Measurements from ENCODE around the gene ZC3H7B. TPM values are rescaled to one million over a fixed set of nuclear protein-coding genes. Genes with fewer than 3 reads are reported as not detected.

The ZC3H7B gene
- total RNA-seq, 1 donor = 11.3 TPM

- H3K4me3 ChIP-seq (ENCODE audit: low read length) = no peak overlapping the region
- no peaks in the 10 kb centered on the region for H3K27me3 ChIP-seq (ENCODE audit: insufficient read depth, low read length)
- peaks cover 13% of the 10 kb centered on the region for H3K4me1 ChIP-seq (ENCODE audit: insufficient read depth, low read length)
- no peaks in the 10 kb centered on the region for H3K9me3 ChIP-seq (ENCODE audit: low read depth, low read length)
Measured at GRCh38 chr22:41366323-41367029, 65.2 kb downstream of the ZC3H7B start.

- H3K4me3 ChIP-seq (ENCODE audit: low read length) = no peak overlapping the region
Measured at GRCh38 chr22:41367039-41367679, 65.8 kb downstream of the ZC3H7B start.

DNA sequence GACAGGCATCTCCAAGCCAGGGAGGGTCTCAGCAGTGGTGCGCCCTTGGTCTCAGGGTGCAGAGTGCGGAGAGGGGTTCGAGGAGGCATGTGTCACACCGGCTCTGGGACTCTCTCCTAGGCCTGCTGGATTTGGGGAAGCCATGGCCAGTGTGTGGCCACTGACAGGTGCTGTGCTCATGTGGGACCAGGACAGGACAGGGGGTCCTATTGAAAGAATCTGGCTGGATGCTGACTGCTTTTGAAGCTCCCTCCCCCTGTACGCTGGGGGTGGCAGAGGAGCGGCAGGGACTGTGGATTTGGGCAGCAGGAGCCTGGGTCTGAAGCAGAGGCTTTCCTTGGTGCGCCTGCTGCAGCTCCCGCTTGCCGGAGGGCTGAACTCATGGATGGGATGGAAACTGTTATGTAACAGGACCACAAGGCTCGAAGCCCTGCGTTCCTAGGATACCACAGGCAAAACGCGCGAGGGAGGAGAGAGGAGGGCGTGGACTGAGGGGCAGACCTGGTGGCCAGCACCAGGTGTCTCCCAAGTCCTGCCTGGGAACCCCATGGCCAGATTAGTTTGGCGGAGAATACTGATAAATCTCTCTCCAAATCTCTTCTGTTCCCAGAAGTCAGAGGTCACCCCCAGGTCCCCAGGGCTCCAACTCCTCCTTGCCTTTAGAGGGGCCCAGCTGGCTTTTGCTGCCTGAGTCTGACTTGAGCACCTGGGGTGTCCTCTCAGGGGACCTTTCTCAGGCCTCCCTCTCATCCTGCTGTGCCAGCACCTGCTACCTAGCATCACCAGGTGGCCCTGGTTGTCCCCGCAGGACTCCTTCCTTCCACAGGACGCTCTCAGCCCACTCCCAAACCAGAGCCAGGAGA lies 66.6 kb downstream of the ZC3H7B start:
- Histone ChIP-seq H3K9me3 (ENCODE audit: low read depth, low read length) (no peaks in the 10 kb centered on the region), H3K27me3 (ENCODE audit: insufficient read depth, low read length) (no peaks in the 10 kb centered on the region), H3K4me1 (ENCODE audit: insufficient read depth, low read length) (peaks cover 13% of the 10 kb centered on the region), H3K4me3 (ENCODE audit: low read length) (no peak overlapping the region)

More at GRCh38 chr22:41367039-41367679, 65.8 kb downstream of the ZC3H7B start:
- H3K27me3 ChIP-seq (ENCODE audit: insufficient read depth, low read length) = no peaks in the 10 kb centered on the region
- peaks cover 13% of the 10 kb centered on the region for H3K4me1 ChIP-seq (ENCODE audit: insufficient read depth, low read length)
- H3K9me3 ChIP-seq (ENCODE audit: low read depth, low read length) = no peaks in the 10 kb centered on the region

DNA sequence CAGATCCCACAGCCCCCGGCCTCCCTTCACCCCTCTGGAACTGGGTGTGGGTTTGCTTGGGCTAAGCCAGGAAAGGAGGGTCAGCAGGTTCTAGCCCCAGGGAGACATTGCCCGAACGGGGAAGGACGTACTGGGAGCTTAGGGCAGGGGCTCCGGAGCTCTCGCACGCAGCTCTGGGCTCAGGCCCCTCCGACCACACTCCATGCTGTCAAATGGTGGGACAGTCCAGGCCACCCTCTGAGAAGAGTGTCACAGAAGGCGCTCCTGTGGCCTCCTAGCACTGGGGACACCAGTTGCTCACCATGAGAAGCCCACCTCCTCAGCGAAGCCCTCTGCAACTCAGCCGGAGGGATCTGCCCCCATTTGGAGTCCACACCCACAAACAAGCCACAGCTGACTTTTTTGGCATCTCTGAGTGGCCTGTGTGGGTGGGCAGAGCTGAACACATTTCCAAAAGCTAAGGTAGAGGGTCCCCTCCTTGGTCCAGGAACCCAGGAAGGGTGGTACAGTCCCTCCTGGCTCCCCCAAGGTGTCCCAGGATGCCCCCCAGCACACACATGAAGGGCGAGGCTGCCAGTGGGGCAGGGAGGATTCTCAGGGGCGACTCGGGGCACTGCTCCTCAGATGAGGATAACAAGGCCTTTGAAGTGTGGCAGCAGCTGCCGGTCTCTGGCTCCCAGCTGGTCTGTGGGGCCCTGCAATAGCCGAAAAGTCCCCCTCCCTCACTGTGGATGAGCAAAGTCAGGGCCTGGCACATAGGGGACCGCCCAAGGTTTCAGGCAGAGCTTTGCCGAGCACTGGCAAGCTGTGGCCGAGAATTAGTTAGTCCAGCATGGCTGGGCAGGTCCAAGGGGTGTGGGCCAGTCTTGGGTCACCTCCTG lies 67.5 kb downstream of the ZC3H7B start:
- Histone ChIP-seq H3K27me3 (ENCODE audit: insufficient read depth, low read length) (no peaks in the 10 kb centered on the region), H3K4me3 (ENCODE audit: low read length) (no peak overlapping the region), H3K9me3 (ENCODE audit: low read depth, low read length) (no peaks in the 10 kb centered on the region), H3K4me1 (ENCODE audit: insufficient read depth, low read length) (peaks cover 13% of the 10 kb centered on the region)

- Histone ChIP-seq H3K4me3 (ENCODE audit: low read length) (no peak overlapping the region), H3K27me3 (ENCODE audit: insufficient read depth, low read length) (no peaks in the 10 kb centered on the region), H3K4me1 (ENCODE audit: insufficient read depth, low read length) (peaks cover 13% of the 10 kb centered on the region), H3K9me3 (ENCODE audit: low read depth, low read length) (no peaks in the 10 kb centered on the region)
Measured at GRCh38 chr22:41369424-41369745, 68.1 kb downstream of the ZC3H7B start.

DNA sequence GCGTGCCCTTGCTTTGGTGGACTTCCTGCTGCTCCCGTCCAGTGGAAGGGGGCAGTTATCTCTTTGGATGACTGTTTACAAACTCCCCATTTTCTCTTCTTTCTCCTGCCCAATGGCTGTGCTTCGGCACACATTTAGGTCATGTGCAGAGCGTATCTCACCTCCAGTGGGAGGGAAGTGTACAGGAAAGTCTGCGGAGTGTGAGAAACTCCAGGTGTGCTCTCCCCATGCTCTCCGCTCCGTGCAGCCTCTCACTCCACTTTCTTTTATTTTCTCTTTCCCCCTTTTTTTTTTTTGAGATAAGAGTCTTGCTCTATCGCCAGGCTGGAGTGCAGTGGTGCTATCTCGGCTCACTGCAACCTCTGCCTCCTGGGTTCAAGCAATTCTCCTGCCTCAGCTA lies 68.5 kb downstream of the ZC3H7B start:
- no peaks in the 10 kb centered on the region for H3K9me3 ChIP-seq (ENCODE audit: low read depth, low read length)
- no peaks in the 10 kb centered on the region for H3K27me3 ChIP-seq (ENCODE audit: insufficient read depth, low read length)
- peaks cover 13% of the 10 kb centered on the region for H3K4me1 ChIP-seq (ENCODE audit: insufficient read depth, low read length)
- no peak overlapping the region for H3K4me3 ChIP-seq (ENCODE audit: low read length)

GRCh38 chr22:41377846-41378245 lies 76.5 kb downstream of the ZC3H7B start:
- no peaks in the 10 kb centered on the region for H3K27me3 ChIP-seq (ENCODE audit: insufficient read depth, low read length)
- H3K4me3 ChIP-seq (ENCODE audit: low read length) = no peak overlapping the region
- no peaks in the 10 kb centered on the region for H3K9me3 ChIP-seq (ENCODE audit: low read depth, low read length)
- peaks cover 14% of the 10 kb centered on the region for H3K4me1 ChIP-seq (ENCODE audit: insufficient read depth, low read length)

- Histone ChIP-seq H3K4me3 (ENCODE audit: low read length) (peak overlapping the region; percentile 34), H3K9me3 (ENCODE audit: low read depth, low read length) (no peaks in the 10 kb centered on the region), H3K4me1 (ENCODE audit: insufficient read depth, low read length) (peaks cover 15% of the 10 kb centered on the region), H3K27me3 (ENCODE audit: insufficient read depth, low read length) (no peaks in the 10 kb centered on the region)
Measured at GRCh38 chr22:41380993-41381328, 79.6 kb downstream of the ZC3H7B start.

- no peaks in the 10 kb centered on the region for H3K9me3 ChIP-seq (ENCODE audit: low read depth, low read length)
- no peaks in the 10 kb centered on the region for H3K27me3 ChIP-seq (ENCODE audit: insufficient read depth, low read length)
- peaks cover 15% of the 10 kb centered on the region for H3K4me1 ChIP-seq (ENCODE audit: insufficient read depth, low read length)
- peak within 1 kb of the TSS; percentile 55 for H3K4me3 ChIP-seq (ENCODE audit: low read length)
Measured at GRCh38 chr22:41381329-41382097, 80.2 kb downstream of the ZC3H7B start, which contains the start of gene TEF. Gene TEF (plus strand): TSS chr22:41381942. CDS start chr22:41382045, 103 bp downstream.

DNA sequence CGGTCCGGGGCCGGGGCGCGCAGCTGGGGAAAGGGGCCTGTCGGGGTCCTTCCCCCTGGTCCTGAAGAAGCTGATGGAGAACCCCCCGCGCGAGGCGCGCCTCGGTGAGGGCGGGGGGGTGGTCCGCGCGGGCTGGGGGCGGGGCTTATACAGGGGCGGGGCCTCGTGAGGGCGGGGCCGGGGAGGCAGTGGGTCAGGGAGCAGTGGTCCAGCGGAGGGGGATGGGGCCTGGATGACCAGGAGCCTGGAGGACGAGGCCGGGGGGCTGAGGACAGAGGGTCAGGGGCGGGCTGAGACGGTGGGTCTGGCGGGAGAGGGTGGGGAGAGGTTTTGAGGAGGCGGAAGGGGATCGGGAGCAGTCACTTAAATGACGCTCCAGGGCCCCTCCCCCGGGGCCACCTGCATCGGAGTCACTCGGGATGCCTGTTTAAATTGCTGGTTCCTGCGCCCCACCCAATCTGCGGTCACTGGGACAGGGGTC lies 80.8 kb downstream of the ZC3H7B start:
- peaks cover 15% of the 10 kb centered on the region for H3K4me1 ChIP-seq (ENCODE audit: insufficient read depth, low read length)
- H3K4me3 ChIP-seq (ENCODE audit: low read length) = peak overlapping the region; percentile 55
- no peaks in the 10 kb centered on the region for H3K9me3 ChIP-seq (ENCODE audit: low read depth, low read length)
- H3K27me3 ChIP-seq (ENCODE audit: insufficient read depth, low read length) = no peaks in the 10 kb centered on the region

- Histone ChIP-seq H3K27me3 (ENCODE audit: insufficient read depth, low read length) (no peaks in the 10 kb centered on the region), H3K4me1 (ENCODE audit: insufficient read depth, low read length) (peaks cover 15% of the 10 kb centered on the region), H3K4me3 (ENCODE audit: low read length) (peak overlapping the region; percentile 55), H3K9me3 (ENCODE audit: low read depth, low read length) (no peaks in the 10 kb centered on the region)
Measured at GRCh38 chr22:41382610-41383009, 81.3 kb downstream of the ZC3H7B start.

GRCh38 chr22:41383085-41383484 lies 81.8 kb downstream of the ZC3H7B start:
- H3K27me3 ChIP-seq (ENCODE audit: insufficient read depth, low read length) = no peaks in the 10 kb centered on the region
- no peaks in the 10 kb centered on the region for H3K9me3 ChIP-seq (ENCODE audit: low read depth, low read length)
- H3K4me1 ChIP-seq (ENCODE audit: insufficient read depth, low read length) = peaks cover 15% of the 10 kb centered on the region
- no peak overlapping the region for H3K4me3 ChIP-seq (ENCODE audit: low read length)

DNA sequence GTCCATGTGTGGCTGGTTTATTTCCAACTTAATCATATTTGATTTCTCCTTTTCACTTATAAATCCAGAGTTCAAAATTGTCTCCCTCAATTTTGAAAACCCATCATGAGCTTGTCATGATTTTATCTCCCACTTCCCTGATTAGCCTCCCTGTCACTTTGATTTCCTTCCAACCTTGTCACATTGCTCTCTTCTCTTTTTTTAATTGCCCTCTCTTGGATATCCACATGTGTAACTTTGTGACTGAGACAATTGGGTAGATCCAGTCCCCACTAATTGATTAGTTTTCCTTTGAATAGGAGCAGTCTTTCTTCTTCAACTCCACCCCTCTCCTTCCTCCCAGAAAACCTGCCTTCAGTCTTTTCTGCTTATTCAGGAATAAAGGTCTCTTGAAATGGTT lies 82.8 kb downstream of the ZC3H7B start:
- Histone ChIP-seq H3K4me3 (ENCODE audit: low read length) (no peak overlapping the region), H3K27me3 (ENCODE audit: insufficient read depth, low read length) (no peaks in the 10 kb centered on the region), H3K4me1 (ENCODE audit: insufficient read depth, low read length) (peaks cover 15% of the 10 kb centered on the region), H3K9me3 (ENCODE audit: low read depth, low read length) (no peaks in the 10 kb centered on the region)

DNA sequence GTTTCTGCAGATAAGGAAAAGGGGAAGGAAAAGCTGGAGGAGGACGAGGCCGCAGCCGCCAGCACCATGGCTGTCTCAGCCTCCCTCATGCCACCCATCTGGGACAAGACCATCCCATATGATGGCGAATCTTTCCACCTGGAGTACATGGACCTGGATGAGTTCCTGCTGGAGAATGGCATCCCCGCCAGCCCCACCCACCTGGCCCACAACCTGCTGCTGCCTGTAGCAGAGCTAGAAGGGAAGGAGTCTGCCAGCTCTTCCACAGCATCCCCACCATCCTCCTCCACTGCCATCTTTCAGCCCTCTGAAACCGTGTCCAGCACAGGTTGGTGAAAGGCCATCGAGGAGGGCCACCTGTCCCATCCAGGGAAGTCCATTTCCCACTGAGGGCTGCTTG lies 86.0 kb downstream of the ZC3H7B start:
- Histone ChIP-seq H3K27me3 (ENCODE audit: insufficient read depth, low read length) (no peaks in the 10 kb centered on the region), H3K9me3 (ENCODE audit: low read depth, low read length) (no peaks in the 10 kb centered on the region), H3K4me3 (ENCODE audit: low read length) (no peak overlapping the region), H3K4me1 (ENCODE audit: insufficient read depth, low read length) (peaks cover 6% of the 10 kb centered on the region)
